Activated CD4-positive, alpha-beta memory T cell treated with anti-CD3 and anti-CD28 coated beads, Interleukin-2, amount 10 ng/mL, durations not matched to agents 7 days and 5 days (primary cell): Measurements from ENCODE around the gene PMF1. TPM values are rescaled to one million over a fixed set of nuclear protein-coding genes. Genes with fewer than 3 reads are reported as not detected.
"Not testable (repeated sequence)": the region's sequence is repeated elsewhere in the genome, so short reads cannot be mapped to it uniquely, and the experiment has no call there.

Experiments
- CTCF ChIA-PET: fragments of 350-600 bp; sonication (Branson Sonifier 250); formaldehyde crosslinking; loops from one replicate; lab custom pipeline; 2021; ENCODE audit warnings: antibody characterized with exemption, inconsistent platforms; lab: Charles Lee
- POLR2A ChIA-PET: fragments of 350-600 bp; sonication (Branson Sonifier 250); formaldehyde crosslinking; loops from one replicate; lab custom pipeline; 2021; ENCODE audit warnings: antibody characterized with exemption; lab: Charles Lee
- DNase-seq: peaks from one replicate; pipeline ENCODE4 v3.0.0-alpha.2; 2020
- H3K27ac Mint-ChIP-seq: one replicate; pipeline ENCODE4 v1.8.0; 2021; ENCODE audit warnings: mild to moderate bottlenecking, mixed read lengths
- H3K27me3 Mint-ChIP-seq: one replicate; pipeline ENCODE4 v1.8.0; 2021; ENCODE audit warnings: mixed read lengths
- H3K36me3 Mint-ChIP-seq: one replicate; pipeline ENCODE4 v1.8.0; 2021; ENCODE audit warnings: low read depth, mixed read lengths
- H3K4me1 Mint-ChIP-seq: one replicate; pipeline ENCODE4 v1.8.0; 2021; ENCODE audit warnings: mixed read lengths
- H3K4me3 Mint-ChIP-seq: one replicate; pipeline ENCODE4 v1.8.0; 2021; ENCODE audit warnings: mild to moderate bottlenecking, mixed read lengths
- H3K9me3 Mint-ChIP-seq: one replicate; pipeline ENCODE4 v1.8.0; 2021; ENCODE audit warnings: mixed read lengths
- total RNA-seq, 2 experiments: library from RNA; stranded (reverse); gene quantifications; one replicate each; pipeline ENCODE4 v1.2.3, GENCODE V29; 2021

Gene PMF1, protein sequence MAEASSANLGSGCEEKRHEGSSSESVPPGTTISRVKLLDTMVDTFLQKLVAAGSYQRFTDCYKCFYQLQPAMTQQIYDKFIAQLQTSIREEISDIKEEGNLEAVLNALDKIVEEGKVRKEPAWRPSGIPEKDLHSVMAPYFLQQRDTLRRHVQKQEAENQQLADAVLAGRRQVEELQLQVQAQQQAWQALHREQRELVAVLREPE
- 10 to 100 TPM; 65.5 to 67.7 TPM for total RNA-seq

DNA sequence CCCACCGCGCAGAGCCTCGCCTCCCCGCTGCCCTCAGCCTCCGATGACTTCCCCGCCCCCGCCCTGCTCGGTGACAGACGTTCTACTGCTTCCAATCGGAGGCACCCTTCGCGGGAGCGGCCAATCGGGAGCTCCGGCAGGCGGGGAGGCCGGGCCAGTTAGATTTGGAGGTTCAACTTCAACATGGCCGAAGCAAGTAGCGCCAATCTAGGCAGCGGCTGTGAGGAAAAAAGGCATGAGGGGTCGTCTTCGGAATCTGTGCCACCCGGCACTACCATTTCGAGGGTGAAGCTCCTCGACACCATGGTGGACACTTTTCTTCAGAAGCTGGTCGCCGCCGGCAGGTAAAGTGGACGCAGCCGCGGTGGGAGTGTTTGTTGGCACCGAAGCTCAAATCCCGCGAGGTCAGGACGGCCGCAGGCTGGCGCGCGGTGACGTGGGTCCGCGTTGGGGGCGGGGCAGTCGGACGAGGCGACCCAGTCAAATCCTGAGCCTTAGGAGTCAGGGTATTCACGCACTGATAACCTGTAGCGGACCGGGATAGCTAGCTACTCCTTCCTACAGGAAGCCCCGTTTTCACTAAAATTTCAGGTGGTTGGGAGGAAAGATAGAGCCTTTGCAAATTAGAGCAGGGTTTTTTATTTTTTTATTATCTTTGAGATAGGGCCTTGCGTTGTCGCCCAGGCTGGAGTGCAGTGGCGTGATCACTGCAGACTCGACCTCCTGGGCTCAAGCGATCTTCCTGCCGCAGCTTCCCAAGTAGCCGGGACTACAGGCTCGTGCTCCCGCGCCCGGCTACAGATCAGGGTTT lies at the start of gene PMF1:
TSS of gene PMF1 (plus strand) at position 175 of the 811 bp plus-strand sequence. CDS start at position 184, 9 bp downstream.
- H3K4me1 Mint-ChIP-seq = peaks cover 46% of the 10 kb centered on the region
- POLR2A ChIA-PET = interaction anchor here (0.5 to 8.8 kb wide), 33 partner anchors 9 to 595 kb away, joined by 3 to 156 read pairs (median 5); partner anchors contain the start of genes LMNA, SEMA4A, SLC25A44 and SMG5

DNA sequence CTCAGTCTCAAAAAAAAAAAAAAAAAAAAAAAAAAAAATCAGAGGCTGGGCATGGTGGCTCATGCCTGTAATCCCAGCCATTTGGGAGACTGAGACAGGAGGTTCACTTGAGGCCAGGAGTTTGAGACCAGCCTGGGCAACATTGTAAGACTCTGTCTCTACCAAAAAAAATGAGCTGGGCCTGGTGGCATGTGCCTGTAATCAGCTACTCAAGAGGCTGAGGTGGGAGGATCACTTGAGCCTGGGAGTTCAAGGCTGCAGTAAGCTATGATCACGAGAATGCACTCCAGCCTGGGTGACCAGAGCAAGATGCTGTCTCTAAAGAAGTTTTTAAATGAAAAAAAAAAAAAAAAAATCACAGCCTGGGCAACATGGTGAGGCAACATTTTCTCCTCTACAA lies 49.1 kb upstream of the PMF1 start:
- ChIA-PET CTCF (interaction anchor here (1.1 to 1.2 kb wide), 2 partner anchors 11 to 65 kb away, joined by 3 to 6 read pairs; no protein-coding TSS in a partner anchor), POLR2A (interaction anchor here (0.9 to 1.4 kb wide), 5 partner anchors 12 to 82 kb away, joined by 3 read pairs; partner anchors contain the start of gene PMF1)
- no peak for DNase-seq
- Mint-ChIP-seq H3K27ac (no peak overlapping the region), H3K36me3 (peaks cover 28% of the 10 kb centered on the region), H3K27me3 (no peaks in the 10 kb centered on the region), H3K4me1 (peaks cover 36% of the 10 kb centered on the region), H3K9me3 (peaks cover 2% of the 10 kb centered on the region), H3K4me3 (no peak overlapping the region)

More for the DNA sequence above, at the start of gene PMF1:
- CTCF ChIA-PET = interaction anchor here (0.6 to 2.9 kb wide), 17 partner anchors 10 to 244 kb away, joined by 3 to 68 read pairs (median 4); partner anchors contain the start of gene SLC25A44
- Mint-ChIP-seq H3K27me3 (no peaks in the 10 kb centered on the region), H3K4me3 (peak within 1 kb of the TSS; percentile 87), H3K9me3 (no peaks in the 10 kb centered on the region), H3K27ac (peak within 1 kb of the TSS; percentile 94), H3K36me3 (peaks cover 64% of the 10 kb centered on the region)
- peak; percentile 97 for DNase-seq

DNA sequence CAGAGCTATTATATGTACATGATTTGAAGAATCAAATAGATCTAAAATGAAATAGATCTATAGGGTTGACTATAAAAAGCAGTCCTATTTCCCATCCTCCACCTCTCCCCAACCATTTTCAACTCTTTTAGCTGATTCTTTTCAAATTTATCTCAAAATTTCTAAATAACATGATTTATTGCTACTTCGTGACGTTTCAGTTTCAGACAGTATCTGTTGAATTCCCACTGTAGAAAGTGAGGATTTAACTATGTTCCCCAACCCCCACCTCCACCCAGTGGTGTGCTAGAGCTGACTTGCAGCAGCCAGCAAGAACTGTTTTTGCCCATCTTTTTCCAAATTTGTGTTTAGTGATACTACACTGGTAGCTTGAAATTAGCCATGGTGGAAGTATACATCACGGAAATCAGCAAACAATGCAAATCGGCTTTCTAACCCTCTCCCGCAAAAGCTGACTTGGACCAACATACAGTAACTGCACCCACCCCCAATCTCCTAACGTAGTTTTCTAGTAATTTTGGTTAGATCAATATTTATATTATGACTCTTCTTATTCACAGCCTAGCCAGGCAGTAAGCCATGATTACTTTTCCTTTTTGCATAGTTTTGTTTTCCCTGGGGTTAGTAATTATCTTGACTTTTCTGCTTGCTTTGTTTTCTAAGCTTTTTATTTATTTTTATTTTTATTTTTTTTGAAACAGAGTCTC lies 48.5 kb upstream of the PMF1 start:
- peaks cover 2% of the 10 kb centered on the region for H3K9me3 Mint-ChIP-seq
- peaks cover 30% of the 10 kb centered on the region for H3K4me1 Mint-ChIP-seq
- H3K27ac Mint-ChIP-seq = no peak overlapping the region
- no peak overlapping the region for H3K4me3 Mint-ChIP-seq
- no peaks in the 10 kb centered on the region for H3K27me3 Mint-ChIP-seq
- H3K36me3 Mint-ChIP-seq = peaks cover 27% of the 10 kb centered on the region
- ChIA-PET CTCF (interaction anchor here (0.6 to 2.0 kb wide), 4 partner anchors 11 to 124 kb away, joined by 3 to 6 read pairs (median 4); no protein-coding TSS in a partner anchor), POLR2A (interaction anchor here (0.9 to 1.4 kb wide), 5 partner anchors 12 to 81 kb away, joined by 3 read pairs; partner anchors contain the start of gene PMF1)
- no peak for DNase-seq

DNA sequence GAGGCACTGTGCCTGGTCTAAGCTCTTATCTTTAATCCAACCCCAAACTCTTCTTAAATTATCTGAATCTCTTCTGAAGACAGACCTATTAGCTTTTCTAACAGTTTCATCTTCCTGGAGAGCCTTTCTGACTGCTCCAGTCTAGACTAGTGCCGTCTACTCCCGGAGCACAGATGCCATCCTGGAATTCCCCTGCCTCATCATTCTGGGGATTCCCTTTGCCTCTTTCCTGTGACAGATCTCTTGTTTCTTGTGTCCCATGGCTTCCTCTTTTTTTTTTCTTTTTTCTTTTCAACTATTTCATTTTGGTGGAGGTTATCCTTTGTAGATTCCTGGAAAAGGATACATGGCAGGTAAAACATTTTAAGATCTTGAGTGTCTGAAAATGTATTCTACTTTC lies 47.7 kb upstream of the PMF1 start:
- peaks cover 22% of the 10 kb centered on the region for H3K4me1 Mint-ChIP-seq
- H3K27ac Mint-ChIP-seq = no peak overlapping the region
- H3K27me3 Mint-ChIP-seq = no peaks in the 10 kb centered on the region
- peaks cover 27% of the 10 kb centered on the region for H3K36me3 Mint-ChIP-seq
- DNase-seq = no peak
- H3K9me3 Mint-ChIP-seq = peaks cover 2% of the 10 kb centered on the region
- H3K4me3 Mint-ChIP-seq = no peak overlapping the region
- POLR2A ChIA-PET = interaction anchor here (0.6 to 1.4 kb wide), 2 partner anchors 15 to 26 kb away, joined by 3 read pairs; no protein-coding TSS in a partner anchor
- CTCF ChIA-PET = interaction anchor here (2.0 kb wide), 1 partner anchor 17 kb away, joined by 4 read pairs; no protein-coding TSS in a partner anchor

DNA sequence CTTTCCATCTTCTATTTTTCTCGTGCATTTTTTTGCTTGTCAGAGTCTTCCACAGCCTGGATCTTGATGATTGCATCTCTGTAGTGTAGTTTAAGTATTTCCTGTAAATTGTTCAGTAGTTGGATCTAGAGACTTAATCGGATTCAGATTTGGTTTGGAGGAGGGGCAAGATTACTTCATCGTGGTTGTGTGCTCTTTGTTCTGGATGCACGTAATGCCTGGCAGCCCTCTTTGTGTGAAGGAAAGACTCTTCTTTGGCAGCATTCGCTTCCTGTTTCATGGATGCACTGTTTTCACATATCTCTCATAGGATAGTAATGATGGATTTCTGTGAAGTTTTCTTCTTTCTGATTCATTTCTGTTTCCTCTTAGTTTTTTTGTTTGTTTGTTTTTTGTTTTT lies 45.3 kb upstream of the PMF1 start:
- peaks cover 2% of the 10 kb centered on the region for H3K9me3 Mint-ChIP-seq
- peaks cover 5% of the 10 kb centered on the region for H3K4me1 Mint-ChIP-seq
- H3K27ac Mint-ChIP-seq = no peak overlapping the region
- H3K36me3 Mint-ChIP-seq = peaks cover 23% of the 10 kb centered on the region
- CTCF ChIA-PET = no interaction called here
- DNase-seq = no peak
- H3K4me3 Mint-ChIP-seq = no peak overlapping the region
- no peaks in the 10 kb centered on the region for H3K27me3 Mint-ChIP-seq
- POLR2A ChIA-PET = no interaction called here

DNA sequence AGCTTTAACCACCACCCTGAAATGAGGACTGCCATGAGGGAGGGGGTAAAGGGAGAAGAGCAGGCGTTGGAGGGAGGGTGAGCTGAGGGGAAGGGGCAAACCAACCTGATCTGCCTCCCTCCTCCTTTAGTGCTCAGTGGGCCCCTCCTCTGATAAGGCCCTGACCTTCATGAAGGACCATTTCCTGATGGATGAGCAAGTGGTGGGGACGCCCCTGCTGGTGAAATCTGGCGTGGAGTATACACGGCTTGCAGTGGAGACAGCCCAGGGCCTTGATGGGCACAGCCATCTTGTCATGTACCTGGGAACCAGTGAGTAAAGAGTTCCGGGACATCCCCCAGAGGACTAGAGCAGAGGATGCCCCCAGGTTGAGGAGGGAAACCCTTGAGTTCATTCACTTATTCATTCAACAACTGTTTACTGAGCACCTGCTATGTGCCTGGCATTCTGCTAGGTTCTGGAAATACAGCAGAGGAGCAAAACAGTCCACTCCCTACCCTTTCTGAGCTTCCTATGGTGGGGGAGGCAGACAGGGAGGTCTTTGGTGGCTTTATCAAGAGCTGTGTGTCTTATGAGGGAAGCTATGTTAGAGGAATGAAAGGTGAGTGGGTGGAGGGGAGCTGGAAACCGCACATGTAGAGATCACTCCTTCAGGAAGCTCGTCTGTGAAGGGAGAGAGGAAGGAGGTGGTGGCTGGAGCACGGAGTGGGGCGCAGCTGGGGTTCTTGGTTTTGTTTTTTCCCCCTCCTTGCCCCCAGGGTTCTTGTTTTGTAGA lies 39.9 kb upstream of the PMF1 start:
- peaks cover 5% of the 10 kb centered on the region for H3K4me1 Mint-ChIP-seq
- H3K4me3 Mint-ChIP-seq = no peak overlapping the region
- CTCF ChIA-PET = interaction anchor here (1.2 kb wide), 1 partner anchor 25 kb away, joined by 3 read pairs; no protein-coding TSS in a partner anchor
- POLR2A ChIA-PET = interaction anchor here (1.0 to 1.9 kb wide), 2 partner anchors 40 to 110 kb away, joined by 4 to 5 read pairs; partner anchors contain the start of genes PMF1 and SMG5
- H3K27ac Mint-ChIP-seq = no peak overlapping the region
- peaks cover 8% of the 10 kb centered on the region for H3K36me3 Mint-ChIP-seq
- no peak for DNase-seq
- no peaks in the 10 kb centered on the region for H3K27me3 Mint-ChIP-seq
- H3K9me3 Mint-ChIP-seq = no peaks in the 10 kb centered on the region

DNA sequence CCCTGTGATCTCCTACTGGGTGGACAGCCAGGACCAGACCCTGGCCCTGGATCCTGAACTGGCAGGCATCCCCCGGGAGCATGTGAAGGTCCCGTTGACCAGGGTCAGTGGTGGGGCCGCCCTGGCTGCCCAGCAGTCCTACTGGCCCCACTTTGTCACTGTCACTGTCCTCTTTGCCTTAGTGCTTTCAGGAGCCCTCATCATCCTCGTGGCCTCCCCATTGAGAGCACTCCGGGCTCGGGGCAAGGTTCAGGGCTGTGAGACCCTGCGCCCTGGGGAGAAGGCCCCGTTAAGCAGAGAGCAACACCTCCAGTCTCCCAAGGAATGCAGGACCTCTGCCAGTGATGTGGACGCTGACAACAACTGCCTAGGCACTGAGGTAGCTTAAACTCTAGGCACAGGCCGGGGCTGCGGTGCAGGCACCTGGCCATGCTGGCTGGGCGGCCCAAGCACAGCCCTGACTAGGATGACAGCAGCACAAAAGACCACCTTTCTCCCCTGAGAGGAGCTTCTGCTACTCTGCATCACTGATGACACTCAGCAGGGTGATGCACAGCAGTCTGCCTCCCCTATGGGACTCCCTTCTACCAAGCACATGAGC lies 36.1 kb upstream of the PMF1 start:
- H3K27me3 Mint-ChIP-seq = no peaks in the 10 kb centered on the region
- H3K36me3 Mint-ChIP-seq = peaks cover 4% of the 10 kb centered on the region
- ChIA-PET POLR2A (no interaction called here), CTCF (no interaction called here)
- no peaks in the 10 kb centered on the region for H3K9me3 Mint-ChIP-seq
- DNase-seq = no peak
- H3K4me3 Mint-ChIP-seq = no peak overlapping the region
- H3K4me1 Mint-ChIP-seq = peaks cover 10% of the 10 kb centered on the region
- H3K27ac Mint-ChIP-seq = no peak overlapping the region

DNA sequence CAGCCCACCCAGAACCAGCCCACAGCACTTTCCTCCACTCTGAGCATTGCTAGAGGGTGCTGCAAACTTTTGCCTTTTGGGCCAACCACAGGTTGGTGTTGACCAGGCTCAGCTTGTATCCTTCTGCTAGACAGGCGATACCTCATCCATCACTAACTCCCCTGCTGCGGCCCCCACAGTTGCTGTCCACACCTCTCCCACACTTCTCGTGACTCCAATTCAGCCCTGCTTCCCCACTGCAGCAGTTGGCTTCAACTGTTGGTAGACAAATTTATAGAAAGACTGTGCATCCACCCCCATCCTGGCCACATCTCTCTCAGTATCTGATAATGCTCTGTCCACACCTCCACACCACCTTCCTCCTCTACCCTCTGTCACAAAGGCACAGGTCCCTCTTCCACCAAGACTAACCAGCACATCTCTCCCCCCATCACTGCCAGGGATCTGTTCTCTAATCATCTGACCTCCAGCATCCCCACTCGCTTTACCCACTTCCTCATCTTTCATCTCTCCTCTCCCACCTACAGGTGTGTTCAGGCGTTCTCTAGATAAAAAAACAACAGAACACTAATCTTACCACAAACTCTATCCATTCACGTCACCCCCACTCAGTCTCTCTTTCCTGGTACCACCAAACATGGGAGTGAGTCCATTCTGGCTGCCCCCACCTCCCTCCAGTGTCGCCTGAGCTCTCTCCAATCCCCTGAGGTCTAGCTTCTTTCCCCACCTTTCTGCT lies 34.7 kb upstream of the PMF1 start:
- no peak for DNase-seq
- Mint-ChIP-seq H3K4me3 (no peak overlapping the region), H3K27me3 (no peaks in the 10 kb centered on the region), H3K27ac (no peak overlapping the region), H3K4me1 (peaks cover 9% of the 10 kb centered on the region), H3K9me3 (no peaks in the 10 kb centered on the region), H3K36me3 (peaks cover 4% of the 10 kb centered on the region)
- ChIA-PET CTCF (interaction anchor here (0.6 kb wide), 1 partner anchor 817 kb away, joined by 6 read pairs; no protein-coding TSS in a partner anchor), POLR2A (no interaction called here)

DNA sequence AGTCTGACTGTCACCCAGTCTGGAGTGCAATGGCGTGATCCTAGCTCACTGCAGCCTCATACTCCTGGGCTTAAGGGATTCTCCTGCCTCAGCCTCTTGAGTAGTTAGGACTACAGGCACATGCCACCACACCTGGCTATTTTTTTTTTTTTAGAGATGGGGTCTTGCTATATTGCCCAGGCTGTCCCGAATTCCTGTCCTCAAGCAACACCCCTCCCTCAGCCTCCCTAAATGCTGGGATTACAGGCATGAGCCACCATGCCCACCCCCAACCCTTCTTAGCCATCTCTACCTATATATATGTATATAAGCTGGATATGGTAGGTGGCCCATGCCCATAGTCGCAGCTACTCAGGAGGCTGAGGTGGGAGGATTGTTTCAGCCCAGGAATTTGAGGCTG lies 32.3 kb upstream of the PMF1 start:
- Mint-ChIP-seq H3K27me3 (no peaks in the 10 kb centered on the region), H3K4me1 (peaks cover 6% of the 10 kb centered on the region), H3K27ac (no peak overlapping the region), H3K9me3 (no peaks in the 10 kb centered on the region), H3K36me3 (peaks cover 2% of the 10 kb centered on the region), H3K4me3 (no peak overlapping the region)
- POLR2A ChIA-PET = no interaction called here
- DNase-seq = no peak
- CTCF ChIA-PET = no interaction called here

DNA sequence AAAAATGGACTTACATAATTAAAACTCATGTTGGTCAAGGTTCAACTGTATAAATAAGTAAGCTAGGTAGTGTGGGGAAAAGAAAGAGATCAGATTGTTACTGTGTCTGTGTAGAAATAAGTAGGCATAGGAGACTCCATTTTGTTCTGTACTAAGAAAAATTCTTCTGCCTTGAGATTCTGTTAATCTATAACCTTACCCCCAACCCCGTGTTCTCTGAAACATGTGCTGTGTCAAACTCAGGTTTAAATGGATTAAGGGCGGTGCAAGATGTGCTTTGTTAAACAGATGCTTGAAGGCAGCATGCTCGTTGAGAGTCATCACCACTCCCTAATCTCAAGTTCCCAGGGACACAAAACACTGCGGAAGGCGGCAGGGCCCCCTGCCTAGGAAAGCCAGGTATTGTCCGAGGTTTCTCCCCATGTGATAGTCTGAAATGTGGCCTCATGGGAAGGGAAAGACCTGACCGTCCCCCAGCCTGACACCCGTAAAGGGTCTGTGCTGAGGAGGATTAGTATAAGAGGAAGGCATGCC lies 31.3 kb upstream of the PMF1 start:
- H3K36me3 Mint-ChIP-seq, POLR2A ChIA-PET, DNase-seq, H3K4me3 Mint-ChIP-seq, H3K4me1 Mint-ChIP-seq, H3K27ac Mint-ChIP-seq, H3K9me3 Mint-ChIP-seq, CTCF ChIA-PET, H3K27me3 Mint-ChIP-seq: not testable (repeated sequence)
